Testis (tissue), 3 donors: ENCODE results near the gene TULP4. TPM values are rescaled to one million over a fixed set of nuclear protein-coding genes. Genes with fewer than 3 reads are reported as not detected.

Experiments
- DNase-seq: peaks from one replicate; pipeline ENCODE4 v3.0.0-alpha.2; 2019
- H3K27ac ChIP-seq, 2 donors: fragments of 200-600 bp; sonication (generic); one replicate each; pipeline ENCODE4 v1.5.1; 2019
- H3K27me3 ChIP-seq: fragments of 200-600 bp; sonication (generic); one replicate; pipeline ENCODE4 v1.5.1; 2019
- H3K36me3 ChIP-seq: fragments of 200-600 bp; sonication (generic); one replicate; pipeline ENCODE4 v1.5.1; 2017; ENCODE audit warnings: low read depth; ENCODE audit errors: missing control alignments
- H3K4me1 ChIP-seq: fragments of 200-600 bp; sonication (generic); one replicate; pipeline ENCODE4 v1.5.1; 2019
- H3K4me3 ChIP-seq, 2 donors: fragments of 200-600 bp; sonication (generic); one replicate each; pipeline ENCODE4 v1.5.1; 2017 to 2019
- H3K9me3 ChIP-seq: fragments of 200-600 bp; sonication (generic); one replicate; pipeline ENCODE4 v1.5.1; 2017
- POLR2A ChIP-seq: fragments of 450-650 bp; IDR thresholded peaks from one replicate; pipeline ENCODE4 v1.6.1; 2017; ENCODE audit warnings: antibody characterized with exemption, mild to moderate bottlenecking, moderate library complexity
- WGBS, 2 donors: methylation state at CpG; one replicate each; pipeline ENCODE4 v1.1.5; 2018; 5-methylcytosine and 5-hydroxymethylcytosine counted together
- intact Hi-C: fragments of 100-400 bp; cut with DNase I; formaldehyde crosslinking; loops from one replicate; pipeline ENCODE4 v1.15.1; 2023; ENCODE audit warnings: low total_unique reads
- polyA plus RNA-seq: library from polyadenylated mRNA; stranded (reverse); fragments of 350-450 nt; fragmentation: Illumina TruSeq; extraction: RNeasy Lipid Tissue Mini Kit (QIAGEN cat#74804); gene quantifications from one replicate; pipeline ENCODE4 v1.2.3, GENCODE V29; 2014; ENCODE audit warnings: low read depth, low replicate concordance; ENCODE audit not compliant: insufficient read depth
- small RNA-seq, 2 donors: library from RNA; depleted of rRNA; stranded (forward); fragments of <200 nt; gene quantifications; one replicate each; pipeline ENCODE3, GENCODE V24; 2016
- total RNA-seq, 2 donors: library from RNA; depleted of rRNA; stranded (reverse); fragments of >200 nt; gene quantifications; one replicate each; pipeline ENCODE4 v1.2.3, GENCODE V29; 2016
- TF ChIP-seq, protein P1 (sequence below), 3 experiments: fragments of 450-650 bp in 2 of 3; fragments of 200-600 bp in 1 of 3; sonication (generic) in 1 of 3; IDR thresholded peaks; one replicate each; pipeline ENCODE4 v1.5.1; 2016 to 2019; ENCODE audit warnings: antibody characterized with exemption in 3 of 3, mild to moderate bottlenecking in 2 of 3, moderate library complexity in 1 of 3

TULP4 gene
- total and polyA plus RNA-seq, 3 donors from 2014 or later, result 18.0 to 211 (median 116) TPM

DNA sequence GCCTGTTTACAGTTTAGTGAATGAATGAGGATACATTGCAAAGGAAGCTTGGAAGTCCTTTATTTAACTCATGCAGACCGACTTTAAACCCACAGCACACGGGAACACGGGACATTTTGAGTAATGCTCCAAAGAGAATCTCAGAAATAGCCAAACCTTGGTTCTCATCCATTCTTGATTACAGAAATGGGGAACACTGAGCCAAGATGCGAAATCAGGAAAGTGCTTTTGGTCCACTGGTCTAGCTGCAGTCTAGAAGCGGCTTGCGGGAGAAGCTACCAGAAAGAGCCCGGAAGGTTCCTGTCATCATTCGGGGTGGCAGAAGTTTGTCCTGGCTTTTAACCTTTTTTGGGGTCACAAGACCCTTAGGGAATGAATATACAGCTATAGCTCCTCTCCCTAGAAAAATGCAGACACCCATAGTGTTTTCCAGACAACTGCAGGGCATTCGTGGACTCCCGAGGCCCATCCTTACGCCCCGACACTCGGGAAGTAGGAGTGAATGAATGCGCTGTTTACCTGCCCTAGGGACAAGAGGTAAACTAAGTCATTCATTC is 247.2 kb downstream of the TULP4 start:
- no peaks in the 10 kb centered on the region for H3K9me3 ChIP-seq
- peaks cover 38% of the 10 kb centered on the region for H3K4me1 ChIP-seq
- no peaks in the 10 kb centered on the region for H3K27me3 ChIP-seq
- DNase-seq, result peak; percentile 15
- intact Hi-C loops, result no loop called here
- peak overlapping the region; percentile 89 to 96 for H3K4me3 ChIP-seq
- no peaks in the 10 kb centered on the region for H3K36me3 ChIP-seq
- H3K27ac ChIP-seq, result peak overlapping the region; percentile 88 to 90
- no peak for TF ChIP-seq POLR2A
- TF ChIP-seq, protein P1, sequence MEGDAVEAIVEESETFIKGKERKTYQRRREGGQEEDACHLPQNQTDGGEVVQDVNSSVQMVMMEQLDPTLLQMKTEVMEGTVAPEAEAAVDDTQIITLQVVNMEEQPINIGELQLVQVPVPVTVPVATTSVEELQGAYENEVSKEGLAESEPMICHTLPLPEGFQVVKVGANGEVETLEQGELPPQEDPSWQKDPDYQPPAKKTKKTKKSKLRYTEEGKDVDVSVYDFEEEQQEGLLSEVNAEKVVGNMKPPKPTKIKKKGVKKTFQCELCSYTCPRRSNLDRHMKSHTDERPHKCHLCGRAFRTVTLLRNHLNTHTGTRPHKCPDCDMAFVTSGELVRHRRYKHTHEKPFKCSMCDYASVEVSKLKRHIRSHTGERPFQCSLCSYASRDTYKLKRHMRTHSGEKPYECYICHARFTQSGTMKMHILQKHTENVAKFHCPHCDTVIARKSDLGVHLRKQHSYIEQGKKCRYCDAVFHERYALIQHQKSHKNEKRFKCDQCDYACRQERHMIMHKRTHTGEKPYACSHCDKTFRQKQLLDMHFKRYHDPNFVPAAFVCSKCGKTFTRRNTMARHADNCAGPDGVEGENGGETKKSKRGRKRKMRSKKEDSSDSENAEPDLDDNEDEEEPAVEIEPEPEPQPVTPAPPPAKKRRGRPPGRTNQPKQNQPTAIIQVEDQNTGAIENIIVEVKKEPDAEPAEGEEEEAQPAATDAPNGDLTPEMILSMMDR (IDR thresholded peaks at IDR 0.05), result no peak
- 20 to 35% methylated on average over 14 of the region's 14 CpGs for WGBS, 2 donors

DNA sequence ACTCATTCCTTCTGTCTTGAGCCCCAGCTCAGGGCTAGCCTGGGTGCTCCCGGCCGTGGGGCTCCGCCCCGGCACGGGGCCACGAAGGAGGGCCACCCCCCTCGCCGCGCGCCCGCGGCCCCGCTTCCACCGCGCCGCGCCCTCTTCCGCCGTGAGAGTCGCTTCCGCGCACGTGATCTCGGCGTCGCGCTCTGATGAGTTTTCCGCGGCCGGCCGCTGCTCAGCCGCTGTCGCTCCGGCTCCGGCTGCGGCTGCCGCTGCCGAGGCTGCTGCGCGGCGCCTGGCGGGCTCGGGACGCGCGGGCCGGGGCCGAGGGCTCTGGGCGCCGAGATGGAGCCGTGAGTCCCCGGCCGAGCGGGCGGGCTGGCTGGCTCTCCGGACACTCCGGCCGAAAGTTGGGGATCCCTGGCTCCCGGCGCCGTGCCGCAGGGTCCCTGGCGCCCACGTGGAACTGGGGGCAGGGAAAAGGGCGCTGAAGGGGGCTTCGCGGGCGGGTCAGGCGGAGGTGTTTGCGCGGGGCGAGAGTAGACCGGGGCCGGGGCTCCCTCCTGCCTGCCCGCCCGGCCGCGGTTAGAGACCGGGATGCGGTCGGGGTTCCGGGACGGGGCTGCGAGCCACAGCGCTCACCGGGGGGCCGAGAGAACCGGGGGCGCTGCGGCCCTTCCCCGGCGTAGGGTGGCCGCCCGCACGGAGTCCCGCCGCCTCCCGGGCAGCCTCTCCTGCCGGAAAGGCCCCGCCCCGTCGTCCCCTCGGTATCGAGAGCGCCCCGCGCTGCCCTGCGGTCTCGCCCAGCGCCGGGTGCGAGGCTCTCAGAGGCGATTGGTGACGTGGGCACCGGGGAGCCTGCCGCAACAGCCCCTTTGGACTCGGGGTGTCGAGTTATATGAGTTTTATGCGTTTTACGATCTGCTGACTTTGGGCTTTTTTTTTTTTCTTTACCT is 247.9 kb downstream of the TULP4 start, which contains the start of gene TMEM181:
Gene TMEM181 (plus strand): TSS at position 197 of the 941 bp plus-strand sequence. CDS start 134 bp downstream, at position 331.
- H3K36me3 ChIP-seq, result no peaks in the 10 kb centered on the region
- peak; percentile 90 for DNase-seq
- TF ChIP-seq, protein P1 (IDR thresholded peaks at IDR 0.05), result no peak
- no peak for TF ChIP-seq POLR2A
- peak within 1 kb of the TSS; percentile 89 to 96 for H3K4me3 ChIP-seq
- H3K9me3 ChIP-seq, result no peaks in the 10 kb centered on the region
- 0 to 1% methylated on average over 1 to 91 of the region's 120 CpGs for WGBS, 2 donors
- intact Hi-C loops, result no loop called here
- H3K27me3 ChIP-seq, result no peaks in the 10 kb centered on the region
- peaks cover 41% of the 10 kb centered on the region for H3K4me1 ChIP-seq
- peak within 1 kb of the TSS; percentile 88 to 90 for H3K27ac ChIP-seq

DNA sequence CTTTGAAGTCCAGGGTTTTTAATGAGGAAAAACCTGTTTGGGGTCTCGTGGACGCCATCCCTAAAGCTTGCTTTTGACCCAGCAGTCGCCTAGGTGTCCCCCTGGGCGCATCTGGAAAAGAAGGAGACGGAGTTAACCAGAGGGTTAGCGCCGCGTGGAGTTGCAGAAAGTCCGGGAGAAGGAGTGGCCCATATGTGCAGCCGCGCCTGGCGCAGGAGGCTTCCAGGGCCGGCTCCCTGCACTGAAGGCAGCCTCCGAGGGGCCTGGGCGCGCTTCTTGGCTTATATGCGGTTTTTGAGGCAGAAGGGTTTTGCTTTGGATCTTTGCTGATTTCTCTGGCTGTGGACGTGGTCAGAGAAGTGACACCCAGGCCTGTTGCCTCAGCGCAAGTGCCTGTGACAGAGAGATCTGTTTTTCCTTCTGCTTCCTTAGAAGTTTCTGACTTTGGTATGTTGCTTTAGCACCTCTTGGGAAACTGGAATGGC is 248.6 kb downstream of the TULP4 start:
- DNase-seq, result no peak
- intact Hi-C loops, result no loop called here
- H3K4me3 ChIP-seq, result peak overlapping the region; percentile 89 to 96
- no peaks in the 10 kb centered on the region for H3K27me3 ChIP-seq
- TF ChIP-seq, protein P1 (IDR thresholded peaks at IDR 0.05), result no peak
- no peak for TF ChIP-seq POLR2A
- H3K36me3 ChIP-seq, result no peaks in the 10 kb centered on the region
- H3K27ac ChIP-seq, result peak overlapping the region; percentile 88 to 90
- WGBS, 2 donors, result 2 to 5% methylated on average over 19 of the region's 19 CpGs
- H3K4me1 ChIP-seq, result peaks cover 37% of the 10 kb centered on the region
- no peaks in the 10 kb centered on the region for H3K9me3 ChIP-seq

Small RNAs within 50 kb of the gene (small RNA-seq; reads per million reads assigned to genes)
- gene RN7SL173P, result 0 reads per million in 2 donors

Other genes with a start within 250 kb of the TULP4 start
- 10 to 100 TPM in 1 of 2 donors, 1 to 10 TPM in 1; 9.8 to 20.2 TPM for gene SERAC1, start 144.2 kb upstream of the TULP4 start, total RNA-seq
- gene SERAC1, start 144.2 kb upstream of the TULP4 start, polyA plus RNA-seq, result 15.2 TPM
- 1 to 10 TPM; 5.0 to 5.7 TPM for gene GTF2H5, start 144.1 kb upstream of the TULP4 start, total RNA-seq
- gene GTF2H5, start 144.1 kb upstream of the TULP4 start, polyA plus RNA-seq, result 36.6 TPM
- 10 to 100 TPM; 74.6 to 81.0 TPM for gene TMEM181, start 247.6 kb downstream of the TULP4 start, total RNA-seq
- 41.4 TPM for gene TMEM181, start 247.6 kb downstream of the TULP4 start, polyA plus RNA-seq